Calu3 (cell line): ENCODE data around the gene CENPO. TPM values are rescaled to one million over a fixed set of nuclear protein-coding genes. Genes with fewer than 3 reads are reported as not detected.
"Not testable (repeated sequence)": the region's sequence is repeated elsewhere in the genome, so short reads cannot be mapped to it uniquely, and the experiment has no call there.

ENCODE experiments used
- BruUV-seq: library from RNA; stranded (reverse); fragments of 400-500 nt; replicated peaks from 2 replicates; lab custom pipeline; 2021; lab: Mats Ljungman, UMichigan
- CTCF ChIA-PET: fragments of 300-600 bp; sonication (Branson Sonifier 250); formaldehyde crosslinking; loops from one replicate; lab custom pipeline; 2022; ENCODE audit warnings: antibody characterized with exemption; lab: Charles Lee
- DNase-seq: peaks from one replicate; pipeline ENCODE4 v3.0.0; 2022
- H3K27ac Mint-ChIP-seq: one replicate; pipeline ENCODE4 v1.8.0; 2022; ENCODE audit warnings: mixed read lengths; ENCODE audit not compliant: unreplicated experiment
- H3K27me3 Mint-ChIP-seq: one replicate; pipeline ENCODE4 v1.8.0; 2022; ENCODE audit warnings: mixed read lengths; ENCODE audit not compliant: unreplicated experiment
- H3K36me3 Mint-ChIP-seq: one replicate; pipeline ENCODE4 v1.8.0; 2022; ENCODE audit warnings: mild to moderate bottlenecking, moderate library complexity, mixed read lengths; ENCODE audit not compliant: insufficient read depth, unreplicated experiment
- H3K4me1 Mint-ChIP-seq: one replicate; pipeline ENCODE4 v1.8.0; 2022; ENCODE audit warnings: mild to moderate bottlenecking, low read depth, mixed read lengths; ENCODE audit not compliant: unreplicated experiment
- H3K4me3 Mint-ChIP-seq: one replicate; pipeline ENCODE4 v1.8.0; 2022; ENCODE audit warnings: mild to moderate bottlenecking, low read depth, moderate library complexity, mixed read lengths; ENCODE audit not compliant: unreplicated experiment
- H3K9me3 Mint-ChIP-seq: one replicate; pipeline ENCODE4 v1.8.0; 2022; ENCODE audit warnings: low read depth, mixed read lengths; ENCODE audit not compliant: unreplicated experiment
- CTCF ChIP-seq: fragments of 200-600 bp; IDR thresholded peaks from one replicate; pipeline ENCODE4 v1.8.0; 2022; ENCODE audit warnings: antibody characterized with exemption; ENCODE audit not compliant: unreplicated experiment
- intact Hi-C: fragments of 100-400 bp; cut with micrococcal nuclease; formaldehyde crosslinking; loops from one replicate; pipeline ENCODE4 v1.10.0; 2022; ENCODE audit not compliant: unreplicated experiment
- total RNA-seq: library from RNA; stranded (reverse); gene quantifications from 2 replicates; pipeline ENCODE4 v1.2.3, GENCODE V29; 2022

CENPO gene
- total RNA-seq, 1 experiment from 2014 or later, result 43.1 TPM

GRCh38 chr2:24833821-24834732 lies 40.9 kb downstream of the CENPO start:
- TSS peak; percentile 25 for BruUV-seq
- Mint-ChIP-seq H3K4me3 (no peak overlapping the region), H3K36me3 (peaks cover 25% of the 10 kb centered on the region), H3K9me3 (no peaks in the 10 kb centered on the region), H3K4me1 (no peaks in the 10 kb centered on the region), H3K27me3 (no peaks in the 10 kb centered on the region), H3K27ac (no peak overlapping the region)
- intact Hi-C loops, result no loop called here
- TF ChIP-seq CTCF, result no peak
- DNase-seq, result no peak
- CTCF ChIA-PET, result no interaction called here

GRCh38 chr2:24834733-24835395 lies 41.6 kb downstream of the CENPO start:
- Mint-ChIP-seq H3K4me1 (no peaks in the 10 kb centered on the region), H3K9me3 (no peaks in the 10 kb centered on the region), H3K4me3 (no peak overlapping the region), H3K27me3 (no peaks in the 10 kb centered on the region), H3K27ac (no peak overlapping the region), H3K36me3 (peaks cover 30% of the 10 kb centered on the region)
- intact Hi-C loops, result no loop called here
- no TSS peak for BruUV-seq
- CTCF ChIA-PET, result no interaction called here
- no peak for TF ChIP-seq CTCF
- no peak for DNase-seq

GRCh38 chr2:24835411-24835810 lies 42.2 kb downstream of the CENPO start:
- H3K36me3 Mint-ChIP-seq, result peaks cover 30% of the 10 kb centered on the region
- BruUV-seq, H3K4me1 Mint-ChIP-seq, H3K4me3 Mint-ChIP-seq, H3K27ac Mint-ChIP-seq, H3K27me3 Mint-ChIP-seq, intact Hi-C loops, DNase-seq, H3K9me3 Mint-ChIP-seq: not testable (repeated sequence)
- CTCF ChIA-PET, result interaction anchor here (0.7 kb wide), 1 partner anchor 105 kb away, joined by 5 read pairs; no protein-coding TSS in a partner anchor

GRCh38 chr2:24836206-24836605 lies 43.0 kb downstream of the CENPO start:
- CTCF ChIA-PET, result no interaction called here
- H3K27ac Mint-ChIP-seq, result no peak overlapping the region
- H3K27me3 Mint-ChIP-seq, result no peaks in the 10 kb centered on the region
- peaks cover 27% of the 10 kb centered on the region for H3K36me3 Mint-ChIP-seq
- H3K4me1 Mint-ChIP-seq, result no peaks in the 10 kb centered on the region
- no TSS peak for BruUV-seq
- H3K4me3 Mint-ChIP-seq, result no peak overlapping the region
- intact Hi-C loops, result no loop called here
- H3K9me3 Mint-ChIP-seq, result no peaks in the 10 kb centered on the region
- TF ChIP-seq CTCF, result no peak
- DNase-seq, result no peak
